SK-N-MC (cell line): ENCODE data around the gene CLIP2.

Source experiments
- EZH2 ChIP-seq: fragments of 200-600 bp; sonication (generic); IDR thresholded peaks from one replicate; pipeline ENCODE4 v1.6.1; 2017; ENCODE audit warnings: antibody characterized with exemption
- FOXP2 ChIP-seq: optimal IDR thresholded peaks from 2 replicates; pipeline ENCODE3; 2011; ENCODE audit warnings: mild to moderate bottlenecking, moderate library complexity; ENCODE audit not compliant: insufficient read depth; ENCODE audit errors: extremely low read length, control extremely low read depth
- POLR2AphosphoS5 ChIP-seq: IDR thresholded peaks from 2 replicates; pipeline ENCODE4 v1.6.1; 2012; ENCODE audit warnings: mild to moderate bottlenecking, low read depth, low read length, borderline replicate concordance

- TF ChIP-seq EZH2: no peak
- no peak for TF ChIP-seq POLR2AphosphoS5
- no peak for TF ChIP-seq FOXP2
These were observed 90.7 kb downstream of the CLIP2 start for GRCh38 chr7:74379938-74380337.
